22Rv1 (cell line): ENCODE results near the gene NBAS.

Source experiments
- H3K27ac ChIP-seq: fragments of 450-650 bp; 2 replicates; pipeline ENCODE4 v1.5.1; 2017
- CTCF ChIP-seq: fragments of 450-650 bp; IDR thresholded peaks from 2 replicates; pipeline ENCODE4 v1.5.1; 2017; ENCODE audit warnings: mild to moderate bottlenecking
- ZFX ChIP-seq: fragments of 450-650 bp; IDR thresholded peaks from 2 replicates; pipeline ENCODE4 v1.6.1; 2017; ENCODE audit warnings: antibody characterized with exemption, borderline replicate concordance

Gene NBAS

DNA sequence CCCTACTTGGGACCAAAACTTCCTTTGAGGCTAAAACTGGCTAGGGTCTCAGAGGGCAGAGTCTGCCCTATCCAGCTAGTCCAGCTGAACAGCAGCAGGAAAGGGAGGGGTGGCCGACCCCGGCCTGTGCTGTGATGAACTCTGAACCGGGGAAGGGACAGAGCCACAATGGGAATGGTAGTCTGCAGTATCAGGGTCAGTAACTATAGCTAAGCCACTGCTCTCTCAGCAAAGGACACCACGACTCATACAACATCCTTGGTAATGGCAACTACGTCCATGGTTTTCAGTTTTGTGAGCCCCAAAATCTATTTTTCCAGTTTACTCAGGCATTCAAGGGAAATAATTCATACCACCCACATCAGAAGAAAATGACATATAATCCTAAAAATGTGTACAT, 75.2 kb downstream of the NBAS start:
- TF ChIP-seq ZFX, result no peak
- TF ChIP-seq CTCF, result no peak
- no peak overlapping the region for H3K27ac ChIP-seq

DNA sequence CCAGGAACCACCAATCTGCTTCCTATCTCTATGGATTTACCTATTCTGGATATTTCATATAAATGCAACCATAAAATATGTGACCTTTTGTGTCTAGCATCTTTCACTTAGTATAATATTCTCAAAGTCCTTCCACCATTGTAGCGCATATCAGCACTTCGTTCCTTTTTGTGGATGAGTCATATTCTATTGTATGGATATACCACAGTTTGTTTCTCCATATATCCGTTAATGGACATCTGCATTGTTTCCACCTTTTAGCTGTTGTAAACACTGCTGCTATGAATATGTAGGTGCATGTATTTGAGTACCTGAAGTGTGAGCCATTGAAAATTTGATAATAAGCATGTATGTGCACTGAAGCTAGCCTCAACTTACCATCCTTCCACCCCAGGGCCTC, 80.1 kb downstream of the NBAS start:
- no peak for TF ChIP-seq ZFX
- TF ChIP-seq CTCF, result no peak
- H3K27ac ChIP-seq, result no peak overlapping the region

GRCh38 chr2:15480552-15480951, 80.6 kb downstream of the NBAS start:
- H3K27ac ChIP-seq, result no peak overlapping the region
- no peak for TF ChIP-seq CTCF
- TF ChIP-seq ZFX, result no peak

DNA sequence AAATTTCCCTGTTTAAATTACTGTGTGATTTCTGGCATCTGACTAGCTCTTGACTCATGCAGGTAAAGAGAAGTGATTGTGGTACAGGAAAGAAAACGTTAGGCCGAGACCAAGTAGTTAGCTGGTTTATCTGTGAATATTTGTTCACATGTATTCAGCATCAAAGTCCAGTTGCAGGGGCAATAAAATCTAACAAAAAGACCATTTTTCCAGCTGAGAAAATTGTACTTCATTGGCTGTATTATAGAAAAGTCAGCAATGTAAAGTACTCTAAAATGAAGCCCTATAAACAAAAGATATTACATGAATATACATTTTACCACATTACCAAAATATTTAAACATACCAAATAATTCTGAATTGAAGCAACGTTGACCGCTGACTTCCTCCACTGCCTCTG, 88.3 kb downstream of the NBAS start:
- H3K27ac ChIP-seq, result no peak overlapping the region
- TF ChIP-seq CTCF (no peak), ZFX (no peak)

DNA sequence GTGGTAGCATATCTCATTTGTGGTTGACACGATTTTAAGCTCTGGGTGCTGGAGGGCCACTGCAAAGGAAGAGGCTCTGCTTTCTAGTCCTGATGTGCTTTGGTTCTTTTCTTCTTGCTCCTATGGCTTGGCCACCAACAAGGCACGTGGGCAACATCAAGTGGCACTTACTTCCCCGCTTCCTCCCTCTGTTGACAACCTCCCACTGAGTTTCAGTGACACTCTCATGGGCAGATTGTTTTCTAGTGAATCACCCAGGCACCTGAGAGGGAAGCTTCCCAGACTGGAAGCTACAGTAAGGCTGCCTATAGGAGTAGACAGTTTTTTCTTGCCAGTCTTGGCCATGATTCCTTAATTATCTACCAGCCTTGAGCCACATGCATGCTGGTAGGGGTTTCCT, 89.0 kb downstream of the NBAS start:
- no peak overlapping the region for H3K27ac ChIP-seq
- TF ChIP-seq ZFX (no peak), CTCF (no peak)

GRCh38 chr2:15471606-15472005, 89.5 kb downstream of the NBAS start:
- H3K27ac ChIP-seq, result no peak overlapping the region
- TF ChIP-seq ZFX (no peak), CTCF (no peak)

- TF ChIP-seq ZFX, result no peak
- no peak for TF ChIP-seq CTCF
- no peak overlapping the region for H3K27ac ChIP-seq
These were observed 101.0 kb downstream of the NBAS start for GRCh38 chr2:15460112-15460620.
